ENCODE data around the gene DMRTC2. TPM values are rescaled to one million over a fixed set of nuclear protein-coding genes. Genes with fewer than 3 reads are reported as not detected.
A peak's percentile ranks its signal among the peaks of the same experiment; 100 is the strongest.

Gene DMRTC2
- total RNA-seq, 1 experiment from 2014 or later = not detected

GRCh38 chr19:41859618-41860418, 15.0 kb downstream of the DMRTC2 start, which contains the start of gene RPS19:
RPS19 (plus strand) TSS chr19:41860255; CDS start chr19:41860775, 520 bp downstream.
- H3K9me3 ChIP-seq (ENCODE audit: control insufficient read depth in 1 of 2, insufficient read depth in 1 of 2, low read depth in 1 of 2, low read length in 2 of 2) = no peaks in the 10 kb centered on the region
- no peaks in the 10 kb centered on the region for H3K9me2 ChIP-seq (ENCODE audit: insufficient read depth)
- CTCF ChIA-PET = interaction anchor here (0.7 to 2.1 kb wide), 6 partner anchors 11 to 107 kb away, joined by 3 to 11 read pairs (median 4); no protein-coding TSS in a partner anchor
- intact Hi-C loops (cut with micrococcal nuclease) = no loop called here
- peaks cover 48% of the 10 kb centered on the region for H3K79me2 ChIP-seq (ENCODE audit: insufficient read depth, low read length)
- H3K27ac ChIP-seq (ENCODE audit: low read depth, low read length) = peak within 1 kb of the TSS; percentile 99
- ATAC-seq (peak; percentile 89), DNase-seq (ENCODE audit: low read depth, low spot score) (peak; percentile 97)
- RAD21 ChIA-PET (ENCODE audit: low non-redundant PET in 1 of 2, low total read pairs in 2 of 2, uncharacterized antibody in 2 of 2, unreplicated experiment in 2 of 2) = interaction anchor here in 1 of 2 experiments (1.5 kb wide), 1 partner anchor 100 kb away, joined by 3 read pairs; the partner anchor contains the start of gene RABAC1
- BruUV-seq (replicated peaks) = no TSS peak
- H3K36me3 ChIP-seq (ENCODE audit: control insufficient read depth in 1 of 2, insufficient read depth in 2 of 2, low read length in 2 of 2) = peaks cover 40 to 45% of the 10 kb centered on the region in 2 experiments
- H2AFZ ChIP-seq (ENCODE audit: low read depth, low read length, poor library complexity, severe bottlenecking) = peak within 1 kb of the TSS; percentile 72
- H4K20me1 ChIP-seq (ENCODE audit: insufficient read depth) = peaks cover 24% of the 10 kb centered on the region; the same call in 1 of the 2 replicates
- H3K4me2 ChIP-seq (ENCODE audit: low read length) = peak within 1 kb of the TSS; percentile 88
- peak within 1 kb of the TSS; percentile 96 for H3K9ac ChIP-seq (ENCODE audit: low read length)
- H3K27me3 ChIP-seq (ENCODE audit: insufficient read depth, low read length) = no peaks in the 10 kb centered on the region
- H3K4me1 ChIP-seq (ENCODE audit: control insufficient read depth in 1 of 2, insufficient read depth in 2 of 2, low read length in 2 of 2) = peaks cover 26 to 47% of the 10 kb centered on the region in 2 experiments
- POLR2A ChIA-PET = interaction anchor here (0.9 to 3.2 kb wide), 12 partner anchors 9 to 216 kb away, joined by 3 to 36 read pairs (median 6); partner anchors contain the start of genes RABAC1 and ZNF574
- peak within 1 kb of the TSS; percentile 73 to 100 for H3K4me3 ChIP-seq (replicated peaks in 1 of 2; ENCODE audit: low read depth in 1 of 2, low read length in 2 of 2)
- TF ChIP-seq SP1 (IDR thresholded peaks at IDR 0.05; ENCODE audit: low read depth) (peak; percentile 98), JUND (IDR thresholded peaks at IDR 0.05) (no peak), EZH2phosphoT487 (IDR thresholded peaks at IDR 0.05; ENCODE audit: borderline replicate concordance) (no peak), ZFX (IDR thresholded peaks at IDR 0.05) (peak; percentile 95; the same call in 1 of the 2 replicates), FOSL1 (IDR thresholded peaks at IDR 0.05; ENCODE audit: low read depth) (no peak), ELF1 (IDR thresholded peaks at IDR 0.05; ENCODE audit: borderline replicate concordance, low read depth) (peak; percentile 100), EZH2 (IDR thresholded peaks at IDR 0.05) (no peak), POLR2A (IDR thresholded peaks at IDR 0.05; ENCODE audit: borderline replicate concordance, extremely low read depth, insufficient read depth, insufficient read length) (peak; percentile 86), EGR1 (IDR thresholded peaks at IDR 0.05; ENCODE audit: low read depth) (no peak; the same call in 1 of the 2 replicates), RAD21 (IDR thresholded peaks at IDR 0.05; ENCODE audit: low read depth) (no peak), YY1 (IDR thresholded peaks at IDR 0.05; ENCODE audit: extremely low read depth, insufficient replicate concordance, low read depth, low read length) (peak; percentile 78), ZNF274 (IDR thresholded peaks at IDR 0.05; ENCODE audit: low read depth, low read length) (no peak), SRF (IDR thresholded peaks at IDR 0.05; ENCODE audit: low read depth) (peak; percentile 74; the same call in 1 of the 2 replicates), TCF7L2 (IDR thresholded peaks at IDR 0.05; ENCODE audit: borderline replicate concordance, extremely low read depth, insufficient read depth, insufficient read length) (peak; percentile 76), CEBPB (IDR thresholded peaks at IDR 0.05; ENCODE audit: low read depth) (no peak), SIN3A (IDR thresholded peaks at IDR 0.05; ENCODE audit: low read depth) (peak; percentile 39; the same call in 1 of the 2 replicates), ATF3 (IDR thresholded peaks at IDR 0.05) (no peak), POLR2AphosphoS5 (IDR thresholded peaks at IDR 0.05; ENCODE audit: low read depth, low read length) (peak; percentile 89), CBX3 (IDR thresholded peaks at IDR 0.05; ENCODE audit: low read depth) (no peak; the same call in 1 of the 2 replicates)
- TF ChIP-seq, protein P1, sequence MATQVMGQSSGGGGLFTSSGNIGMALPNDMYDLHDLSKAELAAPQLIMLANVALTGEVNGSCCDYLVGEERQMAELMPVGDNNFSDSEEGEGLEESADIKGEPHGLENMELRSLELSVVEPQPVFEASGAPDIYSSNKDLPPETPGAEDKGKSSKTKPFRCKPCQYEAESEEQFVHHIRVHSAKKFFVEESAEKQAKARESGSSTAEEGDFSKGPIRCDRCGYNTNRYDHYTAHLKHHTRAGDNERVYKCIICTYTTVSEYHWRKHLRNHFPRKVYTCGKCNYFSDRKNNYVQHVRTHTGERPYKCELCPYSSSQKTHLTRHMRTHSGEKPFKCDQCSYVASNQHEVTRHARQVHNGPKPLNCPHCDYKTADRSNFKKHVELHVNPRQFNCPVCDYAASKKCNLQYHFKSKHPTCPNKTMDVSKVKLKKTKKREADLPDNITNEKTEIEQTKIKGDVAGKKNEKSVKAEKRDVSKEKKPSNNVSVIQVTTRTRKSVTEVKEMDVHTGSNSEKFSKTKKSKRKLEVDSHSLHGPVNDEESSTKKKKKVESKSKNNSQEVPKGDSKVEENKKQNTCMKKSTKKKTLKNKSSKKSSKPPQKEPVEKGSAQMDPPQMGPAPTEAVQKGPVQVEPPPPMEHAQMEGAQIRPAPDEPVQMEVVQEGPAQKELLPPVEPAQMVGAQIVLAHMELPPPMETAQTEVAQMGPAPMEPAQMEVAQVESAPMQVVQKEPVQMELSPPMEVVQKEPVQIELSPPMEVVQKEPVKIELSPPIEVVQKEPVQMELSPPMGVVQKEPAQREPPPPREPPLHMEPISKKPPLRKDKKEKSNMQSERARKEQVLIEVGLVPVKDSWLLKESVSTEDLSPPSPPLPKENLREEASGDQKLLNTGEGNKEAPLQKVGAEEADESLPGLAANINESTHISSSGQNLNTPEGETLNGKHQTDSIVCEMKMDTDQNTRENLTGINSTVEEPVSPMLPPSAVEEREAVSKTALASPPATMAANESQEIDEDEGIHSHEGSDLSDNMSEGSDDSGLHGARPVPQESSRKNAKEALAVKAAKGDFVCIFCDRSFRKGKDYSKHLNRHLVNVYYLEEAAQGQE (IDR thresholded peaks at IDR 0.05; ENCODE audit: low read depth) = no peak
- TF ChIP-seq, protein P2, sequence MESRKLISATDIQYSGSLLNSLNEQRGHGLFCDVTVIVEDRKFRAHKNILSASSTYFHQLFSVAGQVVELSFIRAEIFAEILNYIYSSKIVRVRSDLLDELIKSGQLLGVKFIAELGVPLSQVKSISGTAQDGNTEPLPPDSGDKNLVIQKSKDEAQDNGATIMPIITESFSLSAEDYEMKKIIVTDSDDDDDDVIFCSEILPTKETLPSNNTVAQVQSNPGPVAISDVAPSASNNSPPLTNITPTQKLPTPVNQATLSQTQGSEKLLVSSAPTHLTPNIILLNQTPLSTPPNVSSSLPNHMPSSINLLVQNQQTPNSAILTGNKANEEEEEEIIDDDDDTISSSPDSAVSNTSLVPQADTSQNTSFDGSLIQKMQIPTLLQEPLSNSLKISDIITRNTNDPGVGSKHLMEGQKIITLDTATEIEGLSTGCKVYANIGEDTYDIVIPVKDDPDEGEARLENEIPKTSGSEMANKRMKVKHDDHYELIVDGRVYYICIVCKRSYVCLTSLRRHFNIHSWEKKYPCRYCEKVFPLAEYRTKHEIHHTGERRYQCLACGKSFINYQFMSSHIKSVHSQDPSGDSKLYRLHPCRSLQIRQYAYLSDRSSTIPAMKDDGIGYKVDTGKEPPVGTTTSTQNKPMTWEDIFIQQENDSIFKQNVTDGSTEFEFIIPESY (IDR thresholded peaks at IDR 0.05; ENCODE audit: extremely low read depth, insufficient replicate concordance, low read length) = peak; percentile 100

Measured in HCT116 (cell line).